Measurements from ENCODE around the gene PBX1. TPM values are rescaled to one million over a fixed set of nuclear protein-coding genes. Genes with fewer than 3 reads are reported as not detected.
A peak's percentile ranks its signal among the peaks of the same experiment; 100 is the strongest.

The PBX1 gene
- total RNA-seq, 6 experiments from 2014 or later = 3.1 to 7.9 (median 6.9) TPM

DNA sequence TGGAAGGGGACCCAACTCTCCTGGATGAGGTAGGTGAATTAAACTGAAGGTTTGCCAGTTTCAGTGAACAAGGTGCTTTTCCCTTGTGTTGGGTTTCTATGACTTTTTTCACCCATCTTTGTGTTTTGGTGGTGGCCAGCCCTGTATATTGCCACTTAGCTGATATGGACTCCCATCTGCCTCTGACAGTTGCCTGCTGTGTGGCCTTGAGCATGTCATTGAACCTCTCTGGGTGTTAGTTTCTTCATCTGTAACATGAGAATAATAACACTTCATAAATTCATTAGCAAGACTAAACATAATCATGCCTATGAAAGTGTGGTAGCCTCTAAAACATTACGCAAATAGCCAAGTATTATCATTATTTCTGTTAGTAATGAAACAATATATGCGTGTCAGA lies 141.7 kb downstream of the PBX1 start:
- no peak overlapping the region for H3K27ac ChIP-seq
- peaks cover 0 to 10% (median 0%) of the 10 kb centered on the region in 4 donors for H3K4me1 ChIP-seq
- H3K4me3 ChIP-seq = no peak overlapping the region
- no peaks in the 10 kb centered on the region for H3K9me3 ChIP-seq
- ATAC-seq (no peak), DNase-seq (no peak)
- 82% methylated on average over 2 of the region's 2 CpGs for WGBS (ENCODE audit: insufficient coverage, low coverage, low lambda C conversion rate, missing lambda C conversion rate)
- intact Hi-C loops (cut with DNase I) = no loop called here
- no peak for TF ChIP-seq POLR2A (IDR thresholded peaks at IDR 0.05)
- TF ChIP-seq, protein P1, sequence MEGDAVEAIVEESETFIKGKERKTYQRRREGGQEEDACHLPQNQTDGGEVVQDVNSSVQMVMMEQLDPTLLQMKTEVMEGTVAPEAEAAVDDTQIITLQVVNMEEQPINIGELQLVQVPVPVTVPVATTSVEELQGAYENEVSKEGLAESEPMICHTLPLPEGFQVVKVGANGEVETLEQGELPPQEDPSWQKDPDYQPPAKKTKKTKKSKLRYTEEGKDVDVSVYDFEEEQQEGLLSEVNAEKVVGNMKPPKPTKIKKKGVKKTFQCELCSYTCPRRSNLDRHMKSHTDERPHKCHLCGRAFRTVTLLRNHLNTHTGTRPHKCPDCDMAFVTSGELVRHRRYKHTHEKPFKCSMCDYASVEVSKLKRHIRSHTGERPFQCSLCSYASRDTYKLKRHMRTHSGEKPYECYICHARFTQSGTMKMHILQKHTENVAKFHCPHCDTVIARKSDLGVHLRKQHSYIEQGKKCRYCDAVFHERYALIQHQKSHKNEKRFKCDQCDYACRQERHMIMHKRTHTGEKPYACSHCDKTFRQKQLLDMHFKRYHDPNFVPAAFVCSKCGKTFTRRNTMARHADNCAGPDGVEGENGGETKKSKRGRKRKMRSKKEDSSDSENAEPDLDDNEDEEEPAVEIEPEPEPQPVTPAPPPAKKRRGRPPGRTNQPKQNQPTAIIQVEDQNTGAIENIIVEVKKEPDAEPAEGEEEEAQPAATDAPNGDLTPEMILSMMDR (IDR thresholded peaks at IDR 0.05) = no peak
- H3K27me3 ChIP-seq = no peaks in the 10 kb centered on the region
- H3K36me3 ChIP-seq = no peaks in the 10 kb centered on the region

DNA sequence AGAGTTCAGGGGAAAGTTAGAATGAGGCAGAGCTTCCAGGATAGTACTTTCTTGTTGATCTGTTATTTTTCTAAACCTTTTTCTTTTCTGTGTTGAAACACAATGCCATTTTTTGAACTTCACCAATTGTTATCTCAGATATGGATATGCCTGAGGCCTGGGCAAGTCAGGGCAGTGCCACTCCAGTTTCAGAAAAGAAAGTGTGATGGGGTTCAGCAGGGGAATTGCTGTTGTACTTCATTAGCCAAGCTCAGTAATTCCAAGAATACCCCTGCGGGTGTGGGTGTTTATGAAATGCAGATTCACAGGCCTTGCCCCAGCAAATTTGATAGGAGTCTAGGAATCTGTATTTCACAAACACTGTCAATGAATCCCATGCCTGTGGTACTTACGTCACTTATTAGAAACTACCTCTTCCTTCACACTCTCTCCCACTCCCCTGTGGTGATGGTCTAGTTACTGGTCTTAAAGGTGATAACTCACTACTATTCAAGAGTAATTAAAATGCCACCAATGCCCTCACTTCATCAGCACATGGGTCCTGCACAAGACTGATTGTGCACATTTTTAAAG lies 142.3 kb downstream of the PBX1 start:
- Histone ChIP-seq H3K27me3 (no peaks in the 10 kb centered on the region), H3K9me3 (no peaks in the 10 kb centered on the region), H3K27ac (no peak overlapping the region), H3K4me1 (peaks cover 0 to 8% (median 0%) of the 10 kb centered on the region in 4 donors), H3K36me3 (no peaks in the 10 kb centered on the region), H3K4me3 (no peak overlapping the region)
- WGBS (ENCODE audit: insufficient coverage, low coverage, low lambda C conversion rate, missing lambda C conversion rate) = 60% methylated on average over 1 of the region's 2 CpGs
- no peak for TF ChIP-seq POLR2A (IDR thresholded peaks at IDR 0.05)
- TF ChIP-seq, protein P1 (IDR thresholded peaks at IDR 0.05) = no peak
- ATAC-seq (no peak), DNase-seq (no peak)
- intact Hi-C loops (cut with DNase I) = no loop called here

DNA sequence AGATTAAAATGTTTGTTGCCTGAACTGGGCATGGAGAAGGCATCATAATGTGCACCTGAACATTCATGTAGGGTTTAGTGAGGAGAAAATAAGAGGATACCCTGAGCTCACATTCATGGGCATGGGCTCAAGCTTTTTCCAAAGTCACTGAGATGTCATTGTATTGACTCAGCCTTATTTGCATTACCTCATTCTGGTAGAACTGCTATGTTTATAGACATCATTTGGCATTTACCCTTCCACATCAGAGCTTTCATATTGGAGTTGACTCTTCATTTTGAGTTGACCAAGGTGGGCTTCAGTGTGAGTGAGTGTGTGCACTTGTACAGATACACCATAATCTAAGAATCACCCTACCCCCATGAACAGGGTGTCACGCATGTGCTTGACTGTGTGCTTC lies 143.2 kb downstream of the PBX1 start:
- no peaks in the 10 kb centered on the region for H3K9me3 ChIP-seq
- peaks cover 0 to 5% (median 0%) of the 10 kb centered on the region in 4 donors for H3K4me1 ChIP-seq
- no peak overlapping the region for H3K27ac ChIP-seq
- TF ChIP-seq, protein P1 (IDR thresholded peaks at IDR 0.05) = no peak
- TF ChIP-seq POLR2A (IDR thresholded peaks at IDR 0.05) = no peak
- no peak overlapping the region for H3K4me3 ChIP-seq
- no peak for DNase-seq
- ATAC-seq = peak in 1 of 4 donors; percentile 58
- no peaks in the 10 kb centered on the region for H3K27me3 ChIP-seq
- WGBS (ENCODE audit: insufficient coverage, low coverage, low lambda C conversion rate, missing lambda C conversion rate) = 83% methylated on average over 1 of the region's 1 CpG
- intact Hi-C loops (cut with DNase I) = no loop called here
- no peaks in the 10 kb centered on the region for H3K36me3 ChIP-seq

DNA sequence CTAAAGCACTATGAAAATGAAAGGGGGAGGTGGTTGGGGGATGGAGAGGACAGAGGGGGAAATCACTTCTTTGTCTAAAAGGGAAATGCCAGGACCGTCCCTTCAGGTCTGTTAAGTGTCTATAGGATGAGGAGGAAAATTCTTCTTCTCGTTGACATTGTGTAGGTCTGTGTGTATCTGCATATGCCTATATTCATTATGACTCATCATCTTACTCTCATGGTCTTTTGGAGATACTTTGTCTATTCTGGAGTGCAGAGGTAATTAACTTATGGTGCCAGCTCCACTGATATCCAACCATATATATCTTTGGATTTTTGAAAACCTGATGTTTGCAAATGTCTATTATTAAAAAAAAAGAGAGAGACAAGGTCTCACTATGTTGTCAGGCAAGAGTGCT lies 143.7 kb downstream of the PBX1 start:
- no peak overlapping the region for H3K27ac ChIP-seq
- H3K36me3 ChIP-seq = no peaks in the 10 kb centered on the region
- no peaks in the 10 kb centered on the region for H3K9me3 ChIP-seq
- WGBS (ENCODE audit: insufficient coverage, low coverage, low lambda C conversion rate, missing lambda C conversion rate) = 100% methylated on average over 2 of the region's 2 CpGs
- DNase-seq (no peak), ATAC-seq (no peak)
- H3K4me1 ChIP-seq = peaks cover 0 to 5% (median 0%) of the 10 kb centered on the region in 4 donors
- H3K4me3 ChIP-seq = no peak overlapping the region
- TF ChIP-seq, protein P1 (IDR thresholded peaks at IDR 0.05) = no peak
- TF ChIP-seq POLR2A (IDR thresholded peaks at IDR 0.05) = no peak
- intact Hi-C loops (cut with DNase I) = no loop called here
- H3K27me3 ChIP-seq = no peaks in the 10 kb centered on the region

Data from right lobe of liver (tissue), 6 donors.